HepG2 (cell line): Measurements from ENCODE around the gene JAM2. TPM values are rescaled to one million over a fixed set of nuclear protein-coding genes. Genes with fewer than 3 reads are reported as not detected.

Experiments
- BHLHE40 ChIP-seq: IDR thresholded peaks from 2 replicates; pipeline ENCODE4 v1.6.1; 2011; ENCODE audit warnings: low read length, improper control_type of control experiment
- CBX1 ChIP-seq: IDR thresholded peaks from one replicate; pipeline ENCODE4 v1.6.1; 2016; ENCODE audit warnings: antibody characterized with exemption, low read depth
- FOXC1 ChIP-seq: sonication (generic); formaldehyde crosslinking; IDR thresholded peaks from 2 replicates; pipeline ENCODE4 v1.8.0; 2022; ENCODE audit warnings: mild to moderate bottlenecking, missing genetic modification reagents, borderline replicate concordance
- FOXO4 ChIP-seq: sonication (generic); formaldehyde crosslinking; conservative IDR thresholded peaks from 2 replicates; pipeline ENCODE4 v1.8.1; 2023; ENCODE audit warnings: missing genetic modification reagents
- KLF11 ChIP-seq: IDR thresholded peaks from 2 replicates; pipeline ENCODE4 v1.6.1; 2016; ENCODE audit warnings: missing compliant biosample characterization
- KLF15 ChIP-seq: sonication (generic); formaldehyde crosslinking; IDR thresholded peaks from 2 replicates; pipeline ENCODE4 v1.8.1; 2023; ENCODE audit warnings: borderline replicate concordance, mild to moderate bottlenecking, inconsistent platforms, missing genetic modification reagents, mixed read lengths
- MTA1 ChIP-seq: sonication (generic); formaldehyde crosslinking; IDR thresholded peaks from 2 replicates; pipeline ENCODE4 v1.4.0; 2020; ENCODE audit warnings: missing genetic modification reagents, mild to moderate bottlenecking, borderline replicate concordance
- MXD3 ChIP-seq: IDR thresholded peaks from 2 replicates; pipeline ENCODE4 v1.6.1; 2016; ENCODE audit warnings: mild to moderate bottlenecking, missing biosample characterization, missing genetic modification reagents
- NCOA5 ChIP-seq: sonication (generic); formaldehyde crosslinking; IDR thresholded peaks from 2 replicates; pipeline ENCODE4 v1.4.0; 2020; ENCODE audit warnings: missing genetic modification reagents
- RFX5 ChIP-seq: IDR thresholded peaks from 2 replicates; pipeline ENCODE4 v1.6.1; 2011; ENCODE audit warnings: low read depth, low read length, improper control_type of control experiment
- SALL1 ChIP-seq: sonication (generic); formaldehyde crosslinking; IDR thresholded peaks from 2 replicates; pipeline ENCODE4 v1.8.0; 2022; ENCODE audit warnings: mild to moderate bottlenecking, missing genetic modification reagents
- SPEN ChIP-seq: sonication (generic); formaldehyde crosslinking; IDR thresholded peaks from 2 replicates; pipeline ENCODE4 v1.5.1; 2020; ENCODE audit warnings: low read depth, mild to moderate bottlenecking, missing genetic modification reagents
- TARDBP ChIP-seq: sonication (generic); formaldehyde crosslinking; IDR thresholded peaks from 2 replicates; pipeline ENCODE4 v1.8.0; 2022; ENCODE audit warnings: mild to moderate bottlenecking, missing genetic modification reagents
- ZFY ChIP-seq: sonication (generic); formaldehyde crosslinking; IDR thresholded peaks from 2 replicates; pipeline ENCODE4 v1.4.0; 2020; ENCODE audit warnings: missing genetic modification reagents
- ZGPAT ChIP-seq: IDR thresholded peaks from 2 replicates; pipeline ENCODE4 v1.6.1; 2016; ENCODE audit warnings: mild to moderate bottlenecking
- ZNF205 ChIP-seq: IDR thresholded peaks from 2 replicates; pipeline ENCODE4 v1.6.1; 2018; ENCODE audit warnings: missing biosample characterization, missing genetic modification reagents
- ZNF24 ChIP-seq: fragments of 450-650 bp; IDR thresholded peaks from 2 replicates; pipeline ENCODE4 v1.6.1; 2017; ENCODE audit warnings: antibody characterized with exemption, mild to moderate bottlenecking
- ZNF318 ChIP-seq: sonication (generic); formaldehyde crosslinking; IDR thresholded peaks from 2 replicates; pipeline ENCODE4 v1.4.0; 2020; ENCODE audit warnings: mild to moderate bottlenecking, missing genetic modification reagents
- polyA plus RNA-seq, 8 experiments: library from polyadenylated mRNA; depleted of rRNA in 3 of 8; stranded (reverse) in 7 of 8; unstranded in 1 of 8; fragments of >200 nt; fragmentation: Illumina TruSeq in 4 of 8; extraction: Trizol in 4 of 8; gene quantifications; 2 replicates each; pipeline versions ENCODE4 v1.2.1 to v1.2.3, GENCODE V29; 2011 to 2016; ENCODE audit warnings: low read depth in 4 of 8, missing spikeins in 1 of 8, mixed read lengths in 1 of 8; ENCODE audit not compliant: insufficient read depth in 1 of 8
- total RNA-seq, 5 experiments: library from RNA; depleted of rRNA; stranded (reverse); fragments of >200 nt; fragmentation: Illumina TruSeq; extraction: Trizol; gene quantifications; 2 replicates each; pipeline ENCODE4 v1.2.3, GENCODE V29; 2016; ENCODE audit warnings: low read depth in 1 of 5

The JAM2 gene
- total and polyA plus RNA-seq, 2 of the 13 experiments (the other 11 are each of a cell fraction or from before 2014, with no cell fraction given) = 0.07 TPM; not detected in 1

GRCh38 chr21:25607151-25608043 is 31.7 kb upstream of the JAM2 start, which contains the start of gene MRPL39 (continued):
- no peak for TF ChIP-seq FOXO4 (CRISPR knock-in tag)
- TF ChIP-seq ZFY (CRISPR knock-in tag) = peak; percentile 76
- 0 out of 2 replicates have a peak, but pooled peaks have one; percentile 28 for TF ChIP-seq FOXC1 (CRISPR knock-in tag)
- peak; percentile 85 for TF ChIP-seq SALL1 (CRISPR knock-in tag)
- TF ChIP-seq ZNF318 (CRISPR knock-in tag) = no peak
- peak; percentile 83; the same call in 1 of the 2 replicates for TF ChIP-seq ZNF205 (CRISPR knock-in tag)
- peak; percentile 88 for TF ChIP-seq MXD3
- peak; percentile 88; the same call in 1 of the 2 replicates for TF ChIP-seq MTA1 (CRISPR knock-in tag)
- peak; percentile 86 for TF ChIP-seq TARDBP (CRISPR knock-in tag)
- TF ChIP-seq KLF11 (CRISPR knock-in tag) = peak; percentile 67; the same call in 1 of the 2 replicates
- TF ChIP-seq NCOA5 (CRISPR knock-in tag) = no peak
- peak; percentile 75; the same call in 1 of the 2 replicates for TF ChIP-seq ZGPAT (CRISPR knock-in tag)
- 0 out of 2 replicates have a peak, but pooled peaks have one; percentile 69 for TF ChIP-seq KLF15 (CRISPR knock-in tag)
- peak; percentile 27; the same call in 1 of the 2 replicates for TF ChIP-seq BHLHE40
- TF ChIP-seq SPEN (CRISPR knock-in tag) = peak; percentile 96
- peak; percentile 98 for TF ChIP-seq CBX1
- TF ChIP-seq RFX5 = 0 out of 2 replicates have a peak, but pooled peaks have one; percentile 20
- peak; percentile 82 for TF ChIP-seq ZNF24
